Thyroid gland (tissue), 4 donors: ENCODE results near the gene EMX1.

Experiments used
- POLR2A ChIP-seq, 2 donors: fragments of 450-650 bp; IDR thresholded peaks; one replicate each; pipeline ENCODE4 v1.6.1; 2017; ENCODE audit warnings: antibody characterized with exemption in 2 of 2, mild to moderate bottlenecking in 2 of 2, moderate library complexity in 1 of 2
- TF ChIP-seq, protein P1 (sequence below), 6 experiments: fragments of 200-600 bp in 3 of 6; fragments of 450-650 bp in 3 of 6; sonication (generic) in 3 of 6; IDR thresholded peaks; one replicate each; pipeline ENCODE4 v1.5.1; 2016 to 2019; ENCODE audit warnings: antibody characterized with exemption in 6 of 6, mild to moderate bottlenecking in 2 of 6, inconsistent platforms in 1 of 6, moderate library complexity in 1 of 6

DNA sequence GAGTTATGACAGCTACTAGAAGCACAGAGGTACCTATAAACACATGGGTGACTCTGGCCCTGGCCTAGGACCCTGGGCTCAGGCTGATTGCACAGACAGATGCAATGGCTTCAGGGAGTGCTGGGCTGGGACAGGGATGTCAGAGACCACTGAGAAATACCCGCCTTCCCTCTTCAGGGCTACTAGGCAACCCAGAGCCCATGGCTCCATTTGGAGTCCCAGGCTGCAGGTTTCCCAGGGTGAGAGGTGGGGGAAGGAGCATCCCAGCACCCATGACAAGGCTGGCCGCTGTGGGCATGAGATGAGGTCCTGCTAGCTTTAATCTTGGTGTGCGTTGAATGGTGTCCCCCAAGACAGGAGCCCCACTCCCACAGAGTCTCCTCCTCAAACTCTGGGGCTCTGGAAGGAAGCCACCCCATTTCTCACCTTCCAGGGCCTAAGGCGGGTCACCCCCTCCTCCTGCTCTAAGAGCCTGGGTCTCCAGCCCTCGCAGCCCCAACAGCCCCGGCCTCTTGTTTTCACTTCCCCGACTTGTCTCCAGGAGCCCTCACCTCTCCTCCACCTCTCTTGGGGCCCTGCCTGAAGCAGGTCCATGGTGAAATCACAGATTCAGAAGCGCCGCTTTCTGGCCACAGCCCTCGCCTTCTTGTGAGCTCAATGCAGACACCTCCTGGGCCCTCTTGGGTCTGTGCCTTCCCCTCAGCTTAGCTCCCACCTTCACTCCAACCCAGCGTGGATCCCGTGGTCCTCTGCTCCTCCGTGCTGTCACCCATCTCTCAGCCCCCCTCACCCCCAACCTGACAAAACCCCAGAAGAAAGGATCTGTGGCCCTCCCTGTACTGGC lies 41.4 kb downstream of the EMX1 start:
- no peak for TF ChIP-seq POLR2A (IDR thresholded peaks at IDR 0.05)
- TF ChIP-seq, protein P1, sequence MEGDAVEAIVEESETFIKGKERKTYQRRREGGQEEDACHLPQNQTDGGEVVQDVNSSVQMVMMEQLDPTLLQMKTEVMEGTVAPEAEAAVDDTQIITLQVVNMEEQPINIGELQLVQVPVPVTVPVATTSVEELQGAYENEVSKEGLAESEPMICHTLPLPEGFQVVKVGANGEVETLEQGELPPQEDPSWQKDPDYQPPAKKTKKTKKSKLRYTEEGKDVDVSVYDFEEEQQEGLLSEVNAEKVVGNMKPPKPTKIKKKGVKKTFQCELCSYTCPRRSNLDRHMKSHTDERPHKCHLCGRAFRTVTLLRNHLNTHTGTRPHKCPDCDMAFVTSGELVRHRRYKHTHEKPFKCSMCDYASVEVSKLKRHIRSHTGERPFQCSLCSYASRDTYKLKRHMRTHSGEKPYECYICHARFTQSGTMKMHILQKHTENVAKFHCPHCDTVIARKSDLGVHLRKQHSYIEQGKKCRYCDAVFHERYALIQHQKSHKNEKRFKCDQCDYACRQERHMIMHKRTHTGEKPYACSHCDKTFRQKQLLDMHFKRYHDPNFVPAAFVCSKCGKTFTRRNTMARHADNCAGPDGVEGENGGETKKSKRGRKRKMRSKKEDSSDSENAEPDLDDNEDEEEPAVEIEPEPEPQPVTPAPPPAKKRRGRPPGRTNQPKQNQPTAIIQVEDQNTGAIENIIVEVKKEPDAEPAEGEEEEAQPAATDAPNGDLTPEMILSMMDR (IDR thresholded peaks at IDR 0.05) = no peak
